AG04450 (cell line): ENCODE results near the gene COL11A2. TPM values are rescaled to one million over a fixed set of nuclear protein-coding genes. Genes with fewer than 3 reads are reported as not detected.

Experiments
- CTCF ChIA-PET: fragments of 300-600, 350-600 bp; formaldehyde crosslinking; extraction: SDS; loops from one replicate; lab custom pipeline; 2022; ENCODE audit warnings: antibody characterized with exemption, inconsistent platforms; lab: Charles Lee
- POLR2A ChIA-PET: fragments of 350-600 bp; formaldehyde crosslinking; extraction: SDS; loops from one replicate; lab custom pipeline; 2021; ENCODE audit warnings: antibody characterized with exemption, inconsistent platforms; lab: Yijun Ruan, JAX
- DNase-seq: peaks from one replicate; pipeline ENCODE4 v3.0.0-alpha.2; 2011; ENCODE audit warnings: low read depth, low spot score
- H3K27ac ChIP-seq: one replicate; pipeline ENCODE4 v1.5.1; 2012; ENCODE audit warnings: low read depth, low read length, control low read depth
- H3K27me3 ChIP-seq: one replicate; pipeline ENCODE4 v1.6.0; 2012; ENCODE audit warnings: low read length; ENCODE audit not compliant: control insufficient read depth, insufficient read depth
- H3K4me3 ChIP-seq: 2 replicates; pipeline ENCODE4 v1.5.1; 2011; ENCODE audit warnings: mild to moderate bottlenecking, low read depth, low read length, control low read depth
- H3K9me3 ChIP-seq: 2 replicates; pipeline ENCODE4 v1.5.1; 2012; ENCODE audit warnings: low read length; ENCODE audit not compliant: control insufficient read depth, insufficient read depth
- CTCF ChIP-seq: IDR thresholded peaks from 2 replicates; pipeline ENCODE4 v1.5.1; 2011; ENCODE audit warnings: low read depth, low read length, control low read depth, inconsistent platforms
- polyA plus RNA-seq: library from polyadenylated mRNA; depleted of rRNA; stranded (reverse); fragments of >200 nt; gene quantifications from 2 replicates; pipeline ENCODE4 v1.2.3, GENCODE V29; 2011

COL11A2 gene
- polyA plus RNA-seq, 1 experiment = 0.26 TPM

GRCh38 chr6:33190504-33191107 lies 1.7 kb downstream of the COL11A2 start:
- H3K9me3 ChIP-seq = no peaks in the 10 kb centered on the region; the same call in 1 of the 2 replicates
- H3K27me3 ChIP-seq = peaks cover 46% of the 10 kb centered on the region
- CTCF ChIA-PET = interaction anchor here (0.9 to 1.2 kb wide), 3 partner anchors 8 to 257 kb away, joined by 3 to 5 read pairs (median 4); no protein-coding TSS in a partner anchor
- no peak overlapping the region for H3K4me3 ChIP-seq
- DNase-seq = no peak
- no peak for TF ChIP-seq CTCF
- POLR2A ChIA-PET = interaction anchor here (0.9 kb wide), 1 partner anchor 14 kb away, joined by 5 read pairs; the partner anchor contains the start of gene HSD17B8
- H3K27ac ChIP-seq = no peak overlapping the region

GRCh38 chr6:33189625-33190448 lies 2.4 kb downstream of the COL11A2 start:
- no peak for TF ChIP-seq CTCF
- Histone ChIP-seq H3K27me3 (peaks cover 46% of the 10 kb centered on the region), H3K27ac (no peak overlapping the region), H3K4me3 (no peak overlapping the region), H3K9me3 (no peaks in the 10 kb centered on the region; the same call in 1 of the 2 replicates)
- CTCF ChIA-PET = interaction anchor here (0.9 to 1.2 kb wide), 3 partner anchors 9 to 256 kb away, joined by 3 to 5 read pairs (median 4); no protein-coding TSS in a partner anchor
- POLR2A ChIA-PET = interaction anchor here (0.9 kb wide), 1 partner anchor 15 kb away, joined by 5 read pairs; the partner anchor contains the start of gene HSD17B8
- no peak for DNase-seq

GRCh38 chr6:33189164-33189563 lies 3.1 kb downstream of the COL11A2 start:
- no peak for TF ChIP-seq CTCF
- ChIA-PET POLR2A (no interaction called here), CTCF (no interaction called here)
- DNase-seq = no peak
- Histone ChIP-seq H3K27ac (no peak overlapping the region), H3K27me3 (peaks cover 46% of the 10 kb centered on the region), H3K9me3 (no peaks in the 10 kb centered on the region; the same call in 1 of the 2 replicates), H3K4me3 (no peak overlapping the region)

GRCh38 chr6:33187809-33188208 lies 4.5 kb downstream of the COL11A2 start:
- ChIA-PET CTCF (no interaction called here), POLR2A (no interaction called here)
- Histone ChIP-seq H3K4me3 (no peak overlapping the region), H3K27ac (no peak overlapping the region), H3K27me3 (peaks cover 44% of the 10 kb centered on the region), H3K9me3 (no peaks in the 10 kb centered on the region; the same call in 1 of the 2 replicates)
- TF ChIP-seq CTCF = no peak
- DNase-seq = no peak

- ChIA-PET POLR2A (no interaction called here), CTCF (no interaction called here)
- DNase-seq = no peak
- no peaks in the 10 kb centered on the region for H3K9me3 ChIP-seq
- TF ChIP-seq CTCF = no peak
- H3K27ac ChIP-seq = no peak overlapping the region
- H3K27me3 ChIP-seq = peaks cover 24% of the 10 kb centered on the region
- H3K4me3 ChIP-seq = no peak overlapping the region
These were observed 6.5 kb downstream of the COL11A2 start for GRCh38 chr6:33185654-33186187.
